PC-3 (cell line): ENCODE measurements around the gene STAG1. TPM values are rescaled to one million over a fixed set of nuclear protein-coding genes. Genes with fewer than 3 reads are reported as not detected.
"Not testable (repeated sequence)": the region's sequence is repeated elsewhere in the genome, so short reads cannot be mapped to it uniquely, and the experiment has no call there.

Source experiments
- ATAC-seq: fragments of 200-7000 bp; cut with Tn5 transposase; 2 replicates; pipeline ENCODE4 v1.9.1; 2020; ENCODE audit warnings: mild to moderate bottlenecking, moderate library complexity
- BruUV-seq: library from RNA; stranded (reverse); fragments of 400-500 nt; replicated peaks from 2 replicates; lab custom pipeline; 2021; lab: Mats Ljungman, UMichigan
- CTCF ChIA-PET: fragments of 300-600 bp; sonication (Branson Sonifier 250); formaldehyde crosslinking; loops from one replicate; lab custom pipeline; 2022; ENCODE audit warnings: antibody characterized with exemption; lab: Charles Lee
- POLR2A ChIA-PET: fragments of 300-600 bp; sonication (Branson Sonifier 250); formaldehyde crosslinking; loops from one replicate; lab custom pipeline; 2022; ENCODE audit warnings: antibody characterized with exemption; ENCODE audit not compliant: unreplicated experiment; lab: Charles Lee
- DNase-seq: peaks from one replicate; pipeline ENCODE4 v3.0.0-alpha.2; 2015
- H2AFZ ChIP-seq: fragments of 300-600 bp; sonication (generic); 2 replicates; pipeline ENCODE4 v1.6.0; 2016; ENCODE audit warnings: antibody characterized with exemption, low read length
- H3F3A ChIP-seq: fragments of 300-600 bp; sonication (generic); one replicate; pipeline ENCODE4 v1.6.0; 2017; ENCODE audit warnings: antibody characterized with exemption, low read length, control low read depth, mild to moderate bottlenecking; ENCODE audit not compliant: unreplicated experiment
- H3K27ac ChIP-seq: fragments of 300-600 bp; sonication (generic); 2 replicates; pipeline ENCODE4 v1.5.1; 2016; ENCODE audit warnings: mild to moderate bottlenecking, low read length
- H3K27me3 ChIP-seq: fragments of 300-600 bp; sonication (generic); 2 replicates; pipeline ENCODE4 v1.6.1; 2016; ENCODE audit warnings: low read length, mixed read lengths
- H3K36me3 ChIP-seq: fragments of 300-600 bp; sonication (generic); 2 replicates; pipeline ENCODE4 v1.6.1; 2016; ENCODE audit warnings: low read depth, mixed run types, low read length, mixed read lengths
- H3K4me1 ChIP-seq: fragments of 300-600 bp; sonication (generic); 2 replicates; pipeline ENCODE4 v1.5.1; 2016; ENCODE audit warnings: low read length; ENCODE audit not compliant: insufficient read depth
- H3K4me2 ChIP-seq: fragments of 300-600 bp; sonication (generic); 2 replicates; pipeline ENCODE4 v1.6.0; 2016; ENCODE audit warnings: low read length
- H3K4me3 ChIP-seq: fragments of 300-600 bp; sonication (generic); 2 replicates; pipeline ENCODE4 v1.5.1; 2016; ENCODE audit warnings: mild to moderate bottlenecking, low read length, mixed read lengths
- H3K79me2 ChIP-seq: fragments of 300-600 bp; sonication (generic); 2 replicates; pipeline ENCODE4 v1.6.1; 2017; ENCODE audit warnings: low read length, mixed read lengths
- H3K9ac ChIP-seq: fragments of 300-600 bp; sonication (generic); 2 replicates; pipeline ENCODE4 v1.6.0; 2016; ENCODE audit warnings: mild to moderate bottlenecking, low read length
- H3K9me2 ChIP-seq: fragments of 300-600 bp; sonication (generic); replicated peaks from 2 replicates; pipeline ENCODE4 v1.6.1; 2016; ENCODE audit warnings: mixed run types, low read length, mixed read lengths
- H3K9me3 ChIP-seq: fragments of 300-600 bp; sonication (generic); 2 replicates; pipeline ENCODE4 v1.6.1; 2016; ENCODE audit warnings: low read length, mixed read lengths
- H4K20me1 ChIP-seq: fragments of 300-600 bp; sonication (generic); 2 replicates; pipeline ENCODE4 v1.6.1; 2016; ENCODE audit warnings: low read length, mixed read lengths
- EZH2 ChIP-seq: fragments of 300-600 bp; sonication (generic); IDR thresholded peaks from one replicate; pipeline ENCODE4 v1.6.1; 2017; ENCODE audit warnings: antibody characterized with exemption, mild to moderate bottlenecking, low read length; ENCODE audit not compliant: unreplicated experiment
- EZH2phosphoT487 ChIP-seq: fragments of 300-600 bp; sonication (generic); IDR thresholded peaks from 2 replicates; pipeline ENCODE4 v1.6.1; 2018; ENCODE audit warnings: mild to moderate bottlenecking, antibody characterized with exemption, low read length, borderline replicate concordance
- intact Hi-C: fragments of 100-400 bp; cut with micrococcal nuclease; formaldehyde crosslinking; loops from 2 replicates; pipeline ENCODE4 v1.9.0; 2023
- total RNA-seq: library from RNA; depleted of rRNA; stranded (reverse); fragments of >200 nt; gene quantifications from 2 replicates; pipeline ENCODE4 v1.2.3, GENCODE V29; 2014
- TF ChIP-seq, protein P1 (sequence below): fragments of 300-600 bp; sonication (generic); conservative IDR thresholded peaks from 2 replicates; pipeline ENCODE4 v1.5.1; 2017; ENCODE audit warnings: antibody characterized with exemption, low read depth, mild to moderate bottlenecking, low read length

Gene STAG1
- total RNA-seq, 1 experiment from 2014 or later: 14.6 TPM

DNA sequence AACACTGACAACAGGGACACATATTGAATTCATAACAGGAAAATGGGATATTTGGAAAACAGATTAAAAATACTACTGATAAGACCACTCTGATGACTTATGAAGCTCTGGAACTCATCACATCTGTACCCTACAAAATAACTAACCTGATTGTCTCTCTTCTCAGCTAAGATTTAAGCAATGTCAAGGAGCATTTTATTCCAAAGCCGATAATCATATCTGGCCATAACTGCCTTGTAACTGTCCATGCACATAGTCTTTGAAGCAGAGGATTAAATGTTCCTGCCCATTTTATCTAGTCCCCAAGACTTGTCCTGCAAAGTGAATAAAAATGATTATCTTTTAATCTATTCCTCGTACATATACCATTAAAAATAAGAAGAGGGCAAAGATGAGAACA is 234.1 kb downstream of the STAG1 start:
- no peaks in the 10 kb centered on the region for H3K36me3 ChIP-seq
- no peaks in the 10 kb centered on the region for H3K27me3 ChIP-seq
- no peaks in the 10 kb centered on the region for H3K4me1 ChIP-seq
- H3K9me2 ChIP-seq: no peaks in the 10 kb centered on the region
- H3F3A ChIP-seq: no peaks in the 10 kb centered on the region
- DNase-seq: no peak
- intact Hi-C loops: no loop called here
- no peak for TF ChIP-seq EZH2
- TF ChIP-seq, protein P1, sequence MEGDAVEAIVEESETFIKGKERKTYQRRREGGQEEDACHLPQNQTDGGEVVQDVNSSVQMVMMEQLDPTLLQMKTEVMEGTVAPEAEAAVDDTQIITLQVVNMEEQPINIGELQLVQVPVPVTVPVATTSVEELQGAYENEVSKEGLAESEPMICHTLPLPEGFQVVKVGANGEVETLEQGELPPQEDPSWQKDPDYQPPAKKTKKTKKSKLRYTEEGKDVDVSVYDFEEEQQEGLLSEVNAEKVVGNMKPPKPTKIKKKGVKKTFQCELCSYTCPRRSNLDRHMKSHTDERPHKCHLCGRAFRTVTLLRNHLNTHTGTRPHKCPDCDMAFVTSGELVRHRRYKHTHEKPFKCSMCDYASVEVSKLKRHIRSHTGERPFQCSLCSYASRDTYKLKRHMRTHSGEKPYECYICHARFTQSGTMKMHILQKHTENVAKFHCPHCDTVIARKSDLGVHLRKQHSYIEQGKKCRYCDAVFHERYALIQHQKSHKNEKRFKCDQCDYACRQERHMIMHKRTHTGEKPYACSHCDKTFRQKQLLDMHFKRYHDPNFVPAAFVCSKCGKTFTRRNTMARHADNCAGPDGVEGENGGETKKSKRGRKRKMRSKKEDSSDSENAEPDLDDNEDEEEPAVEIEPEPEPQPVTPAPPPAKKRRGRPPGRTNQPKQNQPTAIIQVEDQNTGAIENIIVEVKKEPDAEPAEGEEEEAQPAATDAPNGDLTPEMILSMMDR: no peak
- no peak for TF ChIP-seq EZH2phosphoT487
- H3K9ac ChIP-seq: no peak overlapping the region
- no TSS peak for BruUV-seq
- ATAC-seq: no peak
- H3K79me2 ChIP-seq: no peaks in the 10 kb centered on the region
- H4K20me1 ChIP-seq: no peaks in the 10 kb centered on the region
- no peaks in the 10 kb centered on the region for H3K9me3 ChIP-seq
- H2AFZ ChIP-seq: no peak overlapping the region
- ChIA-PET POLR2A (no interaction called here), CTCF (no interaction called here)
- no peak overlapping the region for H3K27ac ChIP-seq
- H3K4me2 ChIP-seq: no peak overlapping the region
- no peak overlapping the region for H3K4me3 ChIP-seq

DNA sequence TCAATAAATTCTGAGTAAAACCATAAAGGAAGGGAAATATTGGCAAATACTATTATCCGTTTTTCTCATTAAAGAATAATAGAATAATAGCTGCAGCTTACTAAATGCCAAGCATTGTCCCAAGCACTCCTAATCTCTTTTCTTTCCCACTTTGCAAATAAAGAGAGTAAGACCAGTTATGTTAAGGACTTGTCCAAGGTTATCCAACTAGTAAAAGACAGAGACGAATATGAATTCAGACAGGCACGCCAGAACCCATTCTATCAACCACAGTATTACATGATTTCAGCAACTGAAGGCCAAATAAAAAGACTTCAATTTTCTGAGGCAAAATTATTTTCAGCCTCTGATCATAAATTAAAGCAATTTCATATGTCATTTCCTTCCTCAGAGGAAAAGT is 235.5 kb downstream of the STAG1 start:
- no peak for ATAC-seq
- Histone ChIP-seq H3K27ac (no peak overlapping the region), H3K4me2 (no peak overlapping the region), H3K36me3 (no peaks in the 10 kb centered on the region), H3K9me2 (no peaks in the 10 kb centered on the region), H3F3A (no peaks in the 10 kb centered on the region), H3K4me1 (no peaks in the 10 kb centered on the region), H3K4me3 (no peak overlapping the region), H2AFZ (no peak overlapping the region), H3K79me2 (no peaks in the 10 kb centered on the region), H4K20me1 (no peaks in the 10 kb centered on the region), H3K27me3 (no peaks in the 10 kb centered on the region), H3K9me3 (no peaks in the 10 kb centered on the region), H3K9ac (no peak overlapping the region)
- POLR2A ChIA-PET: no interaction called here
- TF ChIP-seq EZH2phosphoT487 (no peak), EZH2 (no peak)
- TF ChIP-seq, protein P1: no peak
- intact Hi-C loops: no loop called here
- DNase-seq: no peak
- no TSS peak for BruUV-seq
- CTCF ChIA-PET: no interaction called here

DNA sequence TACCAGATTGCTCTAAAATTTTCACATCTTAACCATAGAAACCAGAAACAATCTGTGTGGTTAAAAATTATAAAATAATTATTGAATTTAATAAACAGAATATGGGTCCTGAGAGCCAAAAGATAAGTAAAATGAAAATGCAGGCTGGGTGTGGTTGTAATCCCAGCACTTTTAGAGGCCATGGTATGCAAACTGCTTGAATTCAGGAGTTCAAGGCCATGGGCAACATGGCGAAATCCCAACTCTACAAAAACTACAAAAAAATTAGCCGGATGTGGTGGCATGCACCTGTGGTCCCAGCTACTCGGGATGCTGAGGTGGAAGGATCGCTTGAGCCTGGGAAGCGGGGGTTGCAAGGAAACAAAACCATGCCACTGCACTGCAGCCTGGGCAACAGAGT is 236.1 kb downstream of the STAG1 start:
- ATAC-seq: no peak
- no TSS peak for BruUV-seq
- no peaks in the 10 kb centered on the region for H3K79me2 ChIP-seq
- no peaks in the 10 kb centered on the region for H3K9me2 ChIP-seq
- no peak overlapping the region for H3K27ac ChIP-seq
- TF ChIP-seq, protein P1: no peak
- no peak for TF ChIP-seq EZH2
- no peak for TF ChIP-seq EZH2phosphoT487
- intact Hi-C loops: no loop called here
- POLR2A ChIA-PET: no interaction called here
- no peaks in the 10 kb centered on the region for H3K4me1 ChIP-seq
- H3F3A ChIP-seq: no peaks in the 10 kb centered on the region
- H3K36me3 ChIP-seq: no peaks in the 10 kb centered on the region
- no peak for DNase-seq
- no peak overlapping the region for H3K4me2 ChIP-seq
- H2AFZ ChIP-seq: no peak overlapping the region
- CTCF ChIA-PET: no interaction called here
- H3K27me3 ChIP-seq: no peaks in the 10 kb centered on the region
- H3K4me3 ChIP-seq: no peak overlapping the region
- no peaks in the 10 kb centered on the region for H4K20me1 ChIP-seq
- H3K9ac ChIP-seq: no peak overlapping the region
- no peaks in the 10 kb centered on the region for H3K9me3 ChIP-seq

DNA sequence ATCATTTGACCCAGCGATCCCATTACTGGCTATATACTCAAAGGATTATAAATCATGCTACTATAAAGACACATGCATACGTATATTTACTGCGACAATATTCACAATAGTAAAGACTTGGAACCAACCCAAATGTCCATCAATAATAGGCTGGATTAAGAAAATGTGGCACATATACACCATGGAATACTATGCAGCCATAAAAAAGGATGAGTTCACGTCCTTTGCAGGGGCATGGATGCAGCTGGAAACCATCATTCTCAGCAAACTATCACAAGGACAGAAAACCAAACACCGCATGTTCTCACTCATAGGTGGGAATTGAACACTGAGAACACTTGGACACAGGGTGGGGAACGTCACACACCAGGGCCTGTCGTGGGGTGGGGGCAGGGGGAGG is 237.6 kb downstream of the STAG1 start:
- H4K20me1 ChIP-seq, H2AFZ ChIP-seq, H3K4me2 ChIP-seq, BruUV-seq, H3K9ac ChIP-seq, H3K4me1 ChIP-seq, POLR2A ChIA-PET, H3F3A ChIP-seq, H3K79me2 ChIP-seq, H3K9me3 ChIP-seq, intact Hi-C loops, H3K9me2 ChIP-seq, H3K27ac ChIP-seq, H3K27me3 ChIP-seq, CTCF ChIA-PET, ATAC-seq, H3K36me3 ChIP-seq, DNase-seq, H3K4me3 ChIP-seq: not testable (repeated sequence)
